ENCODE results near the gene AHDC1. TPM values are rescaled to one million over a fixed set of nuclear protein-coding genes. Genes with fewer than 3 reads are reported as not detected.

The AHDC1 gene
- total RNA-seq, 1 experiment from 2014 or later = 18.4 TPM

DNA sequence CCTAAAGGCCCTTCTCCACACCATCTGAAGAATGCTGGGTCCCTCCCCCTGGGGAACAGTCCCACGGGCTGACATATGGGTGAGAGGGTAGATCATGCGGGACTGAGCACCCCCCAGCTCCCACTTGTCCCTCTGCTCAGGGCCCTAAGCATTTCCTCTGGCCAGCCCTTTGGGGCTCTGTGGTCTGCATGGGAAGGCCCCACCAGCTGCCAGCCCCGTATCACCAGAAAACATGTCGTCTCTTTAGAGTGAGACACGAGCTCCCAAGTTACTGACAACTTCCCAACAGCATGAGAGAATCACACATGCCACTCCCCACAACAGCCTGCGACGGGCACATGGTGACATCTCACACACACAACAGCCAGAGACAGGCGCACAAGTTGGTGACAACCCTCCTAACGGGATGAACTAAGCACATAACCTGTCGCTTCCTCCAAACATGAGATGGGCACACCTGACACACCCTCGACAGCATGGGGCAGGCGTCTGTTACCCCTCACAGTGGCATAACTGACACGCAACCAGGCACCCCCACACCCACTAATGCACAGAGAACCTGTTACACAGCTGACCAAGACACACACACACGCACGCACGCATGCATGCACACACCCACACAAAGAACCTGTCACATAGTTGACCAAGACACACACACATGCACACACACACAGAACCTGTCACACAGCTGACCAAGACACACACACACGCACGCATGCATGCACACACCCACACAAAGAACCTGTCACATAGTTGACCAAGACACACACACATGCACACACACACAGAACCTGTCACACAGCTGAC is 41.2 kb downstream of the AHDC1 start:
- H3K36me3 Mint-ChIP-seq (ENCODE audit: insufficient read depth, unreplicated experiment) = peaks cover 6% of the 10 kb centered on the region
- no peak overlapping the region for H3K4me3 Mint-ChIP-seq (ENCODE audit: unreplicated experiment)
- TF ChIP-seq, protein P1, sequence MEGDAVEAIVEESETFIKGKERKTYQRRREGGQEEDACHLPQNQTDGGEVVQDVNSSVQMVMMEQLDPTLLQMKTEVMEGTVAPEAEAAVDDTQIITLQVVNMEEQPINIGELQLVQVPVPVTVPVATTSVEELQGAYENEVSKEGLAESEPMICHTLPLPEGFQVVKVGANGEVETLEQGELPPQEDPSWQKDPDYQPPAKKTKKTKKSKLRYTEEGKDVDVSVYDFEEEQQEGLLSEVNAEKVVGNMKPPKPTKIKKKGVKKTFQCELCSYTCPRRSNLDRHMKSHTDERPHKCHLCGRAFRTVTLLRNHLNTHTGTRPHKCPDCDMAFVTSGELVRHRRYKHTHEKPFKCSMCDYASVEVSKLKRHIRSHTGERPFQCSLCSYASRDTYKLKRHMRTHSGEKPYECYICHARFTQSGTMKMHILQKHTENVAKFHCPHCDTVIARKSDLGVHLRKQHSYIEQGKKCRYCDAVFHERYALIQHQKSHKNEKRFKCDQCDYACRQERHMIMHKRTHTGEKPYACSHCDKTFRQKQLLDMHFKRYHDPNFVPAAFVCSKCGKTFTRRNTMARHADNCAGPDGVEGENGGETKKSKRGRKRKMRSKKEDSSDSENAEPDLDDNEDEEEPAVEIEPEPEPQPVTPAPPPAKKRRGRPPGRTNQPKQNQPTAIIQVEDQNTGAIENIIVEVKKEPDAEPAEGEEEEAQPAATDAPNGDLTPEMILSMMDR (IDR thresholded peaks at IDR 0.05; ENCODE audit: unreplicated experiment) = no peak
- no TSS peak for BruUV-seq (replicated peaks)
- ChIA-PET CTCF (interaction anchor here (0.6 to 1.2 kb wide), 2 partner anchors 39 to 44 kb away, joined by 3 read pairs; no protein-coding TSS in a partner anchor), POLR2A (no interaction called here)
- no peak for DNase-seq (ENCODE audit: unreplicated experiment)
- H3K27ac Mint-ChIP-seq (ENCODE audit: low read depth, unreplicated experiment) = no peak overlapping the region
- H3K4me1 Mint-ChIP-seq (ENCODE audit: insufficient read depth, unreplicated experiment) = peaks cover 43% of the 10 kb centered on the region
- intact Hi-C loops (cut with micrococcal nuclease) = no loop called here
- H3K27me3 Mint-ChIP-seq (ENCODE audit: insufficient read depth, unreplicated experiment) = no peaks in the 10 kb centered on the region
- no peaks in the 10 kb centered on the region for H3K9me3 Mint-ChIP-seq (ENCODE audit: unreplicated experiment)

- H3K4me3 Mint-ChIP-seq (ENCODE audit: unreplicated experiment) = no peak overlapping the region
- peaks cover 6% of the 10 kb centered on the region for H3K36me3 Mint-ChIP-seq (ENCODE audit: insufficient read depth, unreplicated experiment)
- ChIA-PET CTCF (interaction anchor here (1.2 to 1.6 kb wide), 2 partner anchors 40 to 44 kb away, joined by 3 to 5 read pairs; no protein-coding TSS in a partner anchor), POLR2A (no interaction called here)
- H3K27ac Mint-ChIP-seq (ENCODE audit: low read depth, unreplicated experiment) = no peak overlapping the region
- intact Hi-C loops (cut with micrococcal nuclease) = no loop called here
- peaks cover 44% of the 10 kb centered on the region for H3K4me1 Mint-ChIP-seq (ENCODE audit: insufficient read depth, unreplicated experiment)
- no peak for DNase-seq (ENCODE audit: unreplicated experiment)
- no peaks in the 10 kb centered on the region for H3K9me3 Mint-ChIP-seq (ENCODE audit: unreplicated experiment)
- no TSS peak for BruUV-seq (replicated peaks)
- no peaks in the 10 kb centered on the region for H3K27me3 Mint-ChIP-seq (ENCODE audit: insufficient read depth, unreplicated experiment)
- TF ChIP-seq, protein P1 (IDR thresholded peaks at IDR 0.05; ENCODE audit: unreplicated experiment) = no peak
These were observed 41.9 kb downstream of the AHDC1 start for GRCh38 chr1:27562021-27562420.

- no peaks in the 10 kb centered on the region for H3K9me3 Mint-ChIP-seq (ENCODE audit: unreplicated experiment)
- TF ChIP-seq, protein P1 (IDR thresholded peaks at IDR 0.05; ENCODE audit: unreplicated experiment) = no peak
- intact Hi-C loops (cut with micrococcal nuclease) = no loop called here
- peaks cover 6% of the 10 kb centered on the region for H3K36me3 Mint-ChIP-seq (ENCODE audit: insufficient read depth, unreplicated experiment)
- CTCF ChIA-PET = interaction anchor here (0.5 to 1.6 kb wide), 2 partner anchors 21 to 44 kb away, joined by 3 to 5 read pairs; no protein-coding TSS in a partner anchor
- H3K4me1 Mint-ChIP-seq (ENCODE audit: insufficient read depth, unreplicated experiment) = peaks cover 48% of the 10 kb centered on the region
- POLR2A ChIA-PET = interaction anchor here (0.5 kb wide), 1 partner anchor 29 kb away, joined by 3 read pairs; no protein-coding TSS in a partner anchor
- no peaks in the 10 kb centered on the region for H3K27me3 Mint-ChIP-seq (ENCODE audit: insufficient read depth, unreplicated experiment)
- no peak for DNase-seq (ENCODE audit: unreplicated experiment)
- peak overlapping the region; percentile 7 for H3K27ac Mint-ChIP-seq (ENCODE audit: low read depth, unreplicated experiment)
- no TSS peak for BruUV-seq (replicated peaks)
- H3K4me3 Mint-ChIP-seq (ENCODE audit: unreplicated experiment) = no peak overlapping the region
These were observed 42.6 kb downstream of the AHDC1 start for GRCh38 chr1:27561124-27561899.

Data from MCF 10A (cell line).